HG03108 (cell line): ENCODE measurements around the gene TMEM191B.
"Not testable (repeated sequence)": the region's sequence is repeated elsewhere in the genome, so short reads cannot be mapped to it uniquely, and the experiment has no call there.

ENCODE experiments used
- ATAC-seq: cut with Tn5 transposase; IDR thresholded peaks from one replicate; pipeline ENCODE4 v1.9.1; 2021; ENCODE audit warnings: moderate library complexity; ENCODE audit not compliant: unreplicated experiment

TMEM191B gene

DNA sequence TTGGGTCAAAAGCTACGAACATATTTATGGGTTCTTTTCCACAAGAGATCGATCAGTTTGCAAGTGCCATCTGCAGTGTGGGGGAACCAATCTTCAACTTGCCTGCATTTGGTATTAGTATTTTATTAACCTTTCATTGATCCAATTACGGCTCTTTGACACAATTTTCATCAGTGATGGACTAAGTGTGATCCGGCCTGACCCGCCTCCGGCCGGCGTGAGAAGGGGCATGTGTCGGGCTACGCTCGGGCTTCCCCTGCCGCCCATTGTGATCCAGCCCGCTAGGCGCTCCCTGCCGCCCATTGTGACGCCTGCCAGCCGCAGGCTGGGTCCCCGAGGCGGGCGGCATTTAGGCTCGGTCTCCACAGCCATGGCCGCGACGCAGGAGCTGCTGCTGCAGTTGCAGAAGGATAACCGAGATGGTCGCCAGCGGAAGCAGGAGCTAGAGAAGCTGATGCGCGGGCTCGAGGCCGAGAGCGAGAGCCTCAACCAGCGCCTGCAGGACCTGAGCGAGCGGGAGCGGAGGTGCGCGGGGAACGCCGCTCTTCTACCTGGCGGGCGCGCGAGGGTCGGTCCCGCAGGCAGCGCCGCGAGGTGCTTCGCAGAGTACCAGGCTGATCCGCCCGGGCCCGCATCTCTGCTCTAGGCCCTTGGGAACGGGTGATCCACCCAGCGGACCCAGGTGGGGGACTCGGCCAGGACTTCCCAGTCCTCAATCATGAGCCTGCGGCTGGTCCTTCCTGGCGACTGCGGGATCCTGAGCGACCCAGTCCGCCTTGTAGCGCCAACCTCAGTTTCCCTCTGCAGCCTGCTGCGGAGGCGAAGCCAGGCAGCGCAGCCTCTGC lies at the start of gene TMEM191B:
Gene TMEM191B (plus strand): TSS at position 51 of the 845 bp plus-strand sequence. CDS start 179 bp downstream, at position 230.
- ATAC-seq = peak; percentile 24

DNA sequence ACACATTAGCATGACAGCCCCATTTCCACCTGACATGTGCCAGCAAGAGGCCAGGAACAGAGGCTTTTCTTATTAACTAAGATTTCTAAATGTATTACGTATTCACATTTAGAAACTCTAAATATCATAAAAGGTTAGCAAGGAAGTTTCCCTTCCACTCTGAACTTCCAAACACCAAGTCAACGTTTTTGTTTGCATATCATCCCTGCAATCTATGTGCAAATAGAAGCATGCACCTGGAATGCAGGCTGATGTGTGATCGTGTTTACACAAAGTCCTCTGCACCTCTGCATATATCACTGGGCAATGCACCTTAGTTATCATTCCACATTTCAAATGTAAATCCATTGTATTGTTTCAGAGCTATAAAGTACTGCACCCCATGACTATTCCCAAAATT lies 31.4 kb upstream of the TMEM191B start:
- ATAC-seq = not testable (repeated sequence)

DNA sequence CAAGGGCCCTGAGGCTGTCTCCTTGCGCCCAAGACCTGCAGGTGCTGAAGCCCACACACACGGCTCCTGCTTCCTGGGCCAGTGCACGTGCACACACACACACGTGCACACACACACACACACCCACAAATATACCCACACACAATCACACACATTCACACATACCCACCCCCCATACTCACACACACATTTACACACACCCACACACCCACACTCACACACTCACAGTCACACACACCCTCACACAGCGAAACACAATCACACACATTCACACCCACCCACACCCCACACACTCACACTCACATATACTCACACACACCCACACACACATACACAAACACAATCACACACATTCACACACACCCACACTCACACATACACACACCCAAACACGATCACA lies 16.3 kb upstream of the TMEM191B start:
- ATAC-seq = not testable (repeated sequence)

- ATAC-seq = not testable (repeated sequence)
These were observed 15.2 kb upstream of the TMEM191B start for GRCh38 chr22:18512378-18512777.

DNA sequence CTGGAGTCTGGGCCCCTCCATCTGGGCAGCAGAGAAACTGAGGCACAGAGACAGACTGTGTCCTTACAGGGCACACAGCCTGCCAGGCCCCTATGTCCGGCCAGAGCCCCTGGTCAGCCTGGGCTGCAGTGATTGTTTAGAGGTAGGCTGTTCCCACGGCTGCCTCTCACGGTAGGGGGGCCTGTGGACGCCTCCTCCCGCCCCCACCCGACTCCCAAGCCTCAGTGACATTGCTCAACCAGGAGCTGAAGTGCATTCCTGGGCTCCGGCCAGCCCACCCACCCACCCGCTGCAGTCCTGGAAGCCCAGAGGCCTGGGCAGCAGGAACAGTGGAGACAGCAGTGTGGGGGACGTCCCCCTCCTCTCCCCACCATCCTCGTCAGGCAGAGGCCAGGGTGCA lies 14.1 kb upstream of the TMEM191B start:
- not testable (repeated sequence) for ATAC-seq

DNA sequence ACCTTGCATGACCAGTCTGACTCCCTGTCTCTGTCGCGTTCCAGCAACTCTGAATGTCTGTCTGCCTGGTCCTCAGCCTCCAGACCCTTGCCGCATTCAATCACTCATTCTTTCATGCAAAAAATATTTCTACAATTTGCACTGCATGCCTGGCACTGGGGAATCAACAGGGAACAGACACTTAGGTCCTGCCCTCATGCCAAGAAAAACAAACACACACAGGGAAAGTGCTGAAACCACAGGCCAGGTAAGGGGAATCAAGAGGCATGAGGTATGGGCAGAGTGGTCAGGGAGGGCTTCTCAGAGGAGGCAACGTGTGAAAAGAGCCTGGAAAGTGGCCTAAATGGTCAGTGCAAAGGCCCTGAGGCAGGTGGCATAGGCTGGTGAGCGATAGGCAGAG lies 9.5 kb upstream of the TMEM191B start, which contains the start of gene GGTLC3:
Gene GGTLC3 (minus strand): TSS at position 101 of the 400 bp plus-strand sequence. CDS start 264 bp downstream, outside the sequence.
- ATAC-seq = not testable (repeated sequence)

DNA sequence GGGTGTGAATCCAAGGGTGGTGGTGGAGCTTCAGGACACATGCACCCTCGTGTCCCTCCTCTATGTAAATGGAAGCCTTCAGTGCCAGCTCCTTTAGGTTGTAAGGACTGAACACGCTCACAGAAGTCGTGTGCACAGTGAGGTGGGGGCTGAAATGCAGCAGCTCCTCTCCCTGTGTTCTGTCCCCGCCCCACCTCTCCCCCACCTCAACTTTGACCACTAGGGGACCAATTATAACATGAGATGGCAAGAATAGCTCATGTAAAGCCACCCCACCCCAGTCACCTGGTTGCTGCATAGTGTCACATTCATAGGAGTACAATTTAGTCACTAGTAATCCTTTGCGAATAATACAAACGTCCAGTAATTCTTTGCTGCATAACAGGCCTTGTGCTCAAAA lies 4.8 kb upstream of the TMEM191B start:
- ATAC-seq = not testable (repeated sequence)

- not testable (repeated sequence) for ATAC-seq
These were observed 4.3 kb upstream of the TMEM191B start for GRCh38 chr22:18523328-18523727.

- peak; percentile 76 for ATAC-seq
These were observed 1.2 kb downstream of the TMEM191B start for GRCh38 chr22:18528597-18529415.

DNA sequence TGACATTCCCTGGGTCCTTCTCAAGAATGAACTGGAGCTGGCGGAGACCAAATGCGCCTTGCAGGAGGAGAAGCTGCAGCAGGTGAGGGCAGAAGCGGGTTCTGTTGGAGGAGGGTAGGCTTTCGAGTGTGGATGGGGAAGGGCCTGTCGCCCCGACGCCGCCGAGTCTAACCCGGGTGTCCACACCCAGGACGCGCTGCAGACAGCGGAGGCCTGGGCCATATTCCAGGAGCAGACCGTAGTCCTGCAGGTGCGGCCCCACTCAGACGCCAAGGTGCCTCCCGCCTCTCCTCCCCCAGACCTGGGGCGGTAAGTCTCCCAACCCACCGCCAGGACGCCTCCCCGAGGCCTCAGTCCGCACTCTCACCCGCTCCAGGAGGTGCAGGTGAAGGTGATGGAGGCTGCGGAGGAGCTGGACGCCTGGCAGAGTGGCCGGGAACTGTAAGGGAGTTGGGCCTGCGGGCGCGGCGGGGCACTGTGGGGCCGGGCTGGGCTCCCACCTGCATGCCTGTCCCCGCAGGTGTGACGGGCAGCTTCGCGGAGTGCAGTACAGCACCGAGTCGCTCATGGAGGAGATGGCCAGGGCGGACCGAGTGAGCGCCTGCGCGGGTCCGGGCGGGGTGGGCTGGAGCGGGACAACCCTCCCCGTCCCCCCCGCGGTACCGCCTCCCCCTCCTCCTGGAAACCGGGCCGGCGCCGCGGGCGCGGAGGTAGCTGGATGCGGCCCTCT lies 2.0 kb downstream of the TMEM191B start:
- ATAC-seq = not testable (repeated sequence)

GRCh38 chr22:18533633-18534032 lies 6.0 kb downstream of the TMEM191B start:
- not testable (repeated sequence) for ATAC-seq

- not testable (repeated sequence) for ATAC-seq
These were observed 6.7 kb downstream of the TMEM191B start for GRCh38 chr22:18534315-18534714.

- ATAC-seq = not testable (repeated sequence)
These were observed 12.4 kb downstream of the TMEM191B start for GRCh38 chr22:18539994-18540393.

GRCh38 chr22:18543400-18543799 lies 15.8 kb downstream of the TMEM191B start:
- not testable (repeated sequence) for ATAC-seq

- not testable (repeated sequence) for ATAC-seq
These were observed 17.0 kb downstream of the TMEM191B start for GRCh38 chr22:18544615-18545014.

GRCh38 chr22:18549458-18550179 lies 22.0 kb downstream of the TMEM191B start:
- not testable (repeated sequence) for ATAC-seq

DNA sequence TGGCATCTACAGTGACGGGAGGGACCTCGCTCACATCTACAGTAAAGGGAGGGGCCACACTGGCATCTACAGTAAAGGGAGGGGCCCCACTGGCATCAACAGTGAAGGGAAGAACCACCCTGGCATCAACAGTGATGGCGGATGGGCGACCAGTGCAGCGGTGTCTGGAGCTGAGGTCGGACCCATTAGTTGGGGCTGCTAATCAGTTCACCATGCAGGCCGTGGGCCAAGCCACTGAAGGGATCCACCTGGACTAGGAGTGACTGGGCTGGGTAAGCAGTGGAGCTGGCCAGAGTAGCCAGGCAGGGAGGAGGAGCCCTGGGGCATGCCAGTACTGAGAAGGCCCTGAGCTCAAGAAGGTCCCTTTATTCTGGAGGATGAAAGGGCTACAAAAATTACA lies 23.4 kb downstream of the TMEM191B start:
- ATAC-seq = not testable (repeated sequence)

GRCh38 chr22:18552839-18553597 lies 25.4 kb downstream of the TMEM191B start:
- ATAC-seq = not testable (repeated sequence)
